Subcutaneous abdominal adipose tissue (tissue), 5 donors: Measurements from ENCODE around the gene ANKRD24.

ENCODE experiments used
- H3K27ac ChIP-seq: one replicate; pipeline ENCODE4 v1.7.0; 2013; ENCODE audit warnings: low read depth, mild to moderate bottlenecking, inconsistent platforms, low read length, moderate library complexity
- H3K27me3 ChIP-seq, 5 donors: one replicate each; pipeline ENCODE4 v1.7.0; 2013; ENCODE audit warnings: low read length in 5 of 5, inconsistent platforms in 1 of 5; ENCODE audit not compliant: control insufficient read depth in 5 of 5, insufficient read depth in 4 of 5
- H3K36me3 ChIP-seq, 5 donors: one replicate each; pipeline ENCODE4 v1.7.0; 2013; ENCODE audit warnings: low read length in 5 of 5; ENCODE audit not compliant: control insufficient read depth in 5 of 5, insufficient read depth in 5 of 5
- H3K4me1 ChIP-seq, 5 donors: one replicate each; pipeline ENCODE4 v1.7.0; 2013; ENCODE audit warnings: low read length in 5 of 5, mild to moderate bottlenecking in 3 of 5, moderate library complexity in 1 of 5; ENCODE audit not compliant: control insufficient read depth in 5 of 5, insufficient read depth in 5 of 5
- H3K4me3 ChIP-seq, 5 donors: one replicate each; pipeline ENCODE4 v1.7.0; 2013; ENCODE audit warnings: low read length in 5 of 5, low read depth in 1 of 5
- H3K9ac ChIP-seq, 5 donors: one replicate each; pipeline ENCODE4 v1.7.0; 2013; ENCODE audit warnings: low read length in 5 of 5, mild to moderate bottlenecking in 4 of 5, moderate library complexity in 3 of 5
- H3K9me3 ChIP-seq, 5 donors: one replicate each; pipeline ENCODE4 v1.7.0; 2013; ENCODE audit warnings: low read length in 5 of 5; ENCODE audit not compliant: control insufficient read depth in 5 of 5
- donor health status: healthy.
- donor health status: healthy.
- donor health status: healthy.
- donor health status: healthy.
- donor health status: healthy.

ANKRD24 gene

GRCh38 chr19:4172861-4173473 lies 9.5 kb upstream of the ANKRD24 start:
- H3K27ac ChIP-seq: no peak overlapping the region
- no peaks in the 10 kb centered on the region for H3K9me3 ChIP-seq

GRCh38 chr19:4173479-4174212 lies 8.8 kb upstream of the ANKRD24 start:
- H3K27me3 ChIP-seq: peaks cover 3 to 17% (median 10%) of the 10 kb centered on the region in 5 donors
- no peak overlapping the region for H3K4me3 ChIP-seq
- no peak overlapping the region for H3K9ac ChIP-seq
- peaks cover 0 to 30% (median 22%) of the 10 kb centered on the region in 5 donors for H3K36me3 ChIP-seq
- H3K27ac ChIP-seq: no peak overlapping the region
- H3K4me1 ChIP-seq: peaks cover 0 to 7% (median 5%) of the 10 kb centered on the region in 5 donors
- H3K9me3 ChIP-seq: no peaks in the 10 kb centered on the region

More at GRCh38 chr19:4172861-4173473, 9.5 kb upstream of the ANKRD24 start:
- H3K36me3 ChIP-seq: peaks cover 0 to 24% (median 18%) of the 10 kb centered on the region in 5 donors
- H3K4me1 ChIP-seq: peaks cover 0 to 7% (median 5%) of the 10 kb centered on the region in 5 donors
- H3K27me3 ChIP-seq: peaks cover 3 to 17% (median 11%) of the 10 kb centered on the region in 5 donors
- H3K4me3 ChIP-seq: no peak overlapping the region
- no peak overlapping the region for H3K9ac ChIP-seq

- Histone ChIP-seq H3K9me3 (no peaks in the 10 kb centered on the region), H3K4me1 (peaks cover 0 to 7% (median 5%) of the 10 kb centered on the region in 5 donors), H3K4me3 (no peak overlapping the region), H3K9ac (no peak overlapping the region), H3K27me3 (peaks cover 3 to 17% (median 10%) of the 10 kb centered on the region in 5 donors), H3K27ac (no peak overlapping the region), H3K36me3 (peaks cover 0 to 37% (median 23%) of the 10 kb centered on the region in 5 donors)
These were observed 8.1 kb upstream of the ANKRD24 start for GRCh38 chr19:4174213-4174894.

GRCh38 chr19:4174895-4175668 lies 7.4 kb upstream of the ANKRD24 start:
- H3K9ac ChIP-seq: no peak overlapping the region
- H3K36me3 ChIP-seq: peaks cover 0 to 44% (median 27%) of the 10 kb centered on the region in 5 donors

GRCh38 chr19:4175669-4175931 lies 6.9 kb upstream of the ANKRD24 start:
- Histone ChIP-seq H3K4me1 (peaks cover 0 to 11% (median 5%) of the 10 kb centered on the region in 5 donors), H3K9ac (no peak overlapping the region), H3K27ac (no peak overlapping the region), H3K4me3 (no peak overlapping the region), H3K27me3 (peaks cover 3 to 12% (median 10%) of the 10 kb centered on the region in 5 donors), H3K36me3 (peaks cover 0 to 50% (median 28%) of the 10 kb centered on the region in 5 donors), H3K9me3 (no peaks in the 10 kb centered on the region)

More at GRCh38 chr19:4174895-4175668, 7.4 kb upstream of the ANKRD24 start:
- peaks cover 0 to 7% (median 5%) of the 10 kb centered on the region in 5 donors for H3K4me1 ChIP-seq
- no peaks in the 10 kb centered on the region for H3K9me3 ChIP-seq
- no peak overlapping the region for H3K27ac ChIP-seq
- peaks cover 3 to 13% (median 10%) of the 10 kb centered on the region in 5 donors for H3K27me3 ChIP-seq
- no peak overlapping the region for H3K4me3 ChIP-seq

- Histone ChIP-seq H3K9ac (no peak overlapping the region), H3K9me3 (no peaks in the 10 kb centered on the region), H3K27me3 (peaks cover 0 to 2% (median 2%) of the 10 kb centered on the region in 5 donors), H3K27ac (no peak overlapping the region), H3K4me3 (no peak overlapping the region), H3K4me1 (peaks cover 2 to 26% (median 18%) of the 10 kb centered on the region in 5 donors), H3K36me3 (peaks cover 0 to 51% (median 28%) of the 10 kb centered on the region in 5 donors)
These were observed 5.3 kb upstream of the ANKRD24 start for GRCh38 chr19:4177146-4177545.

GRCh38 chr19:4178990-4179389 lies 3.5 kb upstream of the ANKRD24 start:
- Histone ChIP-seq H3K4me1 (peaks cover 2 to 29% (median 23%) of the 10 kb centered on the region in 5 donors), H3K27ac (no peak overlapping the region), H3K4me3 (no peak overlapping the region), H3K36me3 (peaks cover 0 to 51% (median 28%) of the 10 kb centered on the region in 5 donors), H3K9me3 (no peaks in the 10 kb centered on the region), H3K27me3 (peaks cover 0 to 2% (median 0%) of the 10 kb centered on the region in 5 donors), H3K9ac (no peak overlapping the region)

- H3K27me3 ChIP-seq: peaks cover 0 to 5% (median 0%) of the 10 kb centered on the region in 5 donors
- H3K9ac ChIP-seq: peak overlapping the region in 2 of 5 donors; percentile 14 to 23
- peaks cover 0 to 37% (median 16%) of the 10 kb centered on the region in 5 donors for H3K36me3 ChIP-seq
- peaks cover 2 to 29% (median 23%) of the 10 kb centered on the region in 5 donors for H3K4me1 ChIP-seq
- H3K27ac ChIP-seq: no peak overlapping the region
- H3K4me3 ChIP-seq: peak overlapping the region in 1 of 5 donors; percentile 32
- no peaks in the 10 kb centered on the region for H3K9me3 ChIP-seq
These were observed 1.4 kb upstream of the ANKRD24 start for GRCh38 chr19:4181053-4181508.

GRCh38 chr19:4183967-4184717 lies 1.7 kb downstream of the ANKRD24 start:
- peaks cover 0 to 9% (median 0%) of the 10 kb centered on the region in 5 donors for H3K27me3 ChIP-seq
- H3K27ac ChIP-seq: no peak overlapping the region
- H3K4me3 ChIP-seq: no peak overlapping the region
- no peaks in the 10 kb centered on the region for H3K9me3 ChIP-seq
- H3K36me3 ChIP-seq: peaks cover 0 to 16% (median 6%) of the 10 kb centered on the region in 5 donors
- peaks cover 2 to 29% (median 23%) of the 10 kb centered on the region in 5 donors for H3K4me1 ChIP-seq
- no peak overlapping the region for H3K9ac ChIP-seq
